K562 (cell line): ENCODE data around the gene CHML. TPM values are rescaled to one million over a fixed set of nuclear protein-coding genes. Genes with fewer than 3 reads are reported as not detected.

Source experiments
- BRCA1 ChIP-seq, 2 experiments: fragments of 450-650 bp in 1 of 2; sonication (generic) in 1 of 2; formaldehyde crosslinking in 1 of 2; IDR thresholded peaks; 2 replicates each; pipeline versions ENCODE4 v1.5.0 to v1.6.1; 2017 to 2020; ENCODE audit warnings: mild to moderate bottlenecking in 1 of 2, missing genetic modification reagents in 1 of 2
- MCM2 ChIP-seq: fragments of 450-650 bp; IDR thresholded peaks from 2 replicates; pipeline ENCODE4 v1.6.1; 2017; ENCODE audit warnings: low read depth, mild to moderate bottlenecking
- NFXL1 ChIP-seq: fragments of 450-650 bp; formaldehyde crosslinking; IDR thresholded peaks from 2 replicates; pipeline ENCODE4 v1.4.0; 2021; ENCODE audit warnings: mild to moderate bottlenecking
- XRCC5 ChIP-seq: fragments of 200-400 bp; formaldehyde crosslinking; IDR thresholded peaks from 2 replicates; pipeline ENCODE4 v1.6.1; 2017; ENCODE audit warnings: low read depth, mild to moderate bottlenecking, low read length
- ZNF764 ChIP-seq: fragments of 250-450 bp; sonication (Bioruptor Pico); IDR thresholded peaks from 2 replicates; pipeline ENCODE4 v1.4.0; 2020; ENCODE audit warnings: low read depth, mild to moderate bottlenecking, moderate library complexity
- polyA plus RNA-seq, 8 experiments: library from polyadenylated mRNA; depleted of rRNA in 4 of 8; stranded (reverse) in 5 of 8; unstranded in 3 of 8; fragments of >200 nt; fragmentation: Nextera tagmentation in 2 of 8; fragmentation: Illumina TruSeq in 1 of 8; extraction: Ambion mirVana in 2 of 8; extraction: Trizol in 1 of 8; gene quantifications; 2 replicates each; pipeline versions ENCODE4 v1.2.1 to v1.2.3, GENCODE V29; 2011 to 2014; ENCODE audit warnings: inconsistent platforms in 1 of 8, missing spikeins in 1 of 8
- total RNA-seq, 7 experiments: library from RNA; depleted of rRNA in 6 of 7; stranded (reverse); fragments of >200 nt in 6 of 7; fragmentation: Illumina TruSeq in 2 of 7; extraction: Trizol in 2 of 7; gene quantifications; 2 replicates each; pipeline versions ENCODE4 v1.2.1 to v1.2.3, GENCODE V29; 2011 to 2021; ENCODE audit warnings: low replicate concordance in 1 of 7
- TF ChIP-seq, protein P1 (sequence below), 2 experiments: fragments of 450-650 bp in 1 of 2; sonication (generic) in 1 of 2; formaldehyde crosslinking in 1 of 2; IDR thresholded peaks in 1 of 2; conservative IDR thresholded peaks in 1 of 2; 2 replicates each; pipeline versions ENCODE4 v1.6.1 to v1.8.1; 2016 to 2023; ENCODE audit warnings: mild to moderate bottlenecking in 2 of 2, moderate library complexity in 2 of 2, inconsistent platforms in 1 of 2, missing genetic modification reagents in 1 of 2
- TF ChIP-seq, protein P2 (sequence below): sonication (generic); formaldehyde crosslinking; IDR thresholded peaks from 2 replicates; pipeline ENCODE4 v1.8.0; 2022; ENCODE audit warnings: mild to moderate bottlenecking, missing genetic modification reagents
- TF ChIP-seq, protein P3 (sequence below): fragments of 450-650 bp; formaldehyde crosslinking; IDR thresholded peaks from 2 replicates; pipeline ENCODE4 v1.4.0; 2020; ENCODE audit warnings: mild to moderate bottlenecking, moderate library complexity
- TF ChIP-seq, protein P4 (sequence below): sonication (generic); formaldehyde crosslinking; IDR thresholded peaks from 2 replicates; pipeline ENCODE4 v1.8.0; 2023; ENCODE audit warnings: missing genetic modification reagents, mild to moderate bottlenecking, borderline replicate concordance

CHML gene
- total and polyA plus RNA-seq, 9 of the 15 experiments (the other 6 are each of a cell fraction or from before 2014, with no cell fraction given): 13.0 to 88.3 (median 62.8) TPM

DNA sequence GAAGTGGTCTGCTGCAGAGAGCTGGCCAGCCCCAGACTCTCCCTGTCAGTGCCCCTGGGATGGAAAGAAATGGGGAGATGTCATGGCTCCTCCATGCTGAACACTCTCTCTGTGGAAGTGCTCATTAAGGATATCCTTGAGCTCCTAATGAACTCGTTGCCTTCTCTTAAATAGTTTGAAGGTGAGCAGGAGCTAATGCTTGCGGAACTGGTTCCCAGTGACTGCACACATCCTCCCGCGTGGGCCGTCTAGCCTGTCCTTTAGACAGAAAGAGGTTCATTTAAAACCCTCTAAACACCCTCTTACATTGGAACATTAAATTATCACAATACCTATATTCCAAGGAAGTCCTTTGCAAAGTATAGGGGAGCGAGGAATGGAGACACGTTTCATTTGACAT lies 6.0 kb upstream of the CHML start (continued):
- TF ChIP-seq, protein P1, sequence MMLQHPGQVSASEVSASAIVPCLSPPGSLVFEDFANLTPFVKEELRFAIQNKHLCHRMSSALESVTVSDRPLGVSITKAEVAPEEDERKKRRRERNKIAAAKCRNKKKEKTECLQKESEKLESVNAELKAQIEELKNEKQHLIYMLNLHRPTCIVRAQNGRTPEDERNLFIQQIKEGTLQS (IDR thresholded peaks at IDR 0.05): no peak
- TF ChIP-seq, protein P1 (CRISPR knock-in tag; conservative IDR thresholded peaks at IDR 0.05): no peak
- TF ChIP-seq NFXL1 (CRISPR knock-in tag) (no peak), ZNF764 (CRISPR knock-in tag) (no peak), XRCC5 (no peak), BRCA1 (IDR thresholded peaks at IDR 0.05) (no peak), BRCA1 (CRISPR knock-in tag; IDR thresholded peaks at IDR 0.05) (no peak), MCM2 (no peak)
- TF ChIP-seq, protein P2, sequence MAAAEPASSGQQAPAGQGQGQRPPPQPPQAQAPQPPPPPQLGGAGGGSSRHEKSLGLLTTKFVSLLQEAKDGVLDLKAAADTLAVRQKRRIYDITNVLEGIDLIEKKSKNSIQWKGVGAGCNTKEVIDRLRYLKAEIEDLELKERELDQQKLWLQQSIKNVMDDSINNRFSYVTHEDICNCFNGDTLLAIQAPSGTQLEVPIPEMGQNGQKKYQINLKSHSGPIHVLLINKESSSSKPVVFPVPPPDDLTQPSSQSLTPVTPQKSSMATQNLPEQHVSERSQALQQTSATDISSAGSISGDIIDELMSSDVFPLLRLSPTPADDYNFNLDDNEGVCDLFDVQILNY (CRISPR knock-in tag): no peak
- TF ChIP-seq, protein P3, sequence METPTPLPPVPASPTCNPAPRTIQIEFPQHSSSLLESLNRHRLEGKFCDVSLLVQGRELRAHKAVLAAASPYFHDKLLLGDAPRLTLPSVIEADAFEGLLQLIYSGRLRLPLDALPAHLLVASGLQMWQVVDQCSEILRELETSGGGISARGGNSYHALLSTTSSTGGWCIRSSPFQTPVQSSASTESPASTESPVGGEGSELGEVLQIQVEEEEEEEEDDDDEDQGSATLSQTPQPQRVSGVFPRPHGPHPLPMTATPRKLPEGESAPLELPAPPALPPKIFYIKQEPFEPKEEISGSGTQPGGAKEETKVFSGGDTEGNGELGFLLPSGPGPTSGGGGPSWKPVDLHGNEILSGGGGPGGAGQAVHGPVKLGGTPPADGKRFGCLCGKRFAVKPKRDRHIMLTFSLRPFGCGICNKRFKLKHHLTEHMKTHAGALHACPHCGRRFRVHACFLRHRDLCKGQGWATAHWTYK (CRISPR knock-in tag): no peak
- TF ChIP-seq, protein P4, sequence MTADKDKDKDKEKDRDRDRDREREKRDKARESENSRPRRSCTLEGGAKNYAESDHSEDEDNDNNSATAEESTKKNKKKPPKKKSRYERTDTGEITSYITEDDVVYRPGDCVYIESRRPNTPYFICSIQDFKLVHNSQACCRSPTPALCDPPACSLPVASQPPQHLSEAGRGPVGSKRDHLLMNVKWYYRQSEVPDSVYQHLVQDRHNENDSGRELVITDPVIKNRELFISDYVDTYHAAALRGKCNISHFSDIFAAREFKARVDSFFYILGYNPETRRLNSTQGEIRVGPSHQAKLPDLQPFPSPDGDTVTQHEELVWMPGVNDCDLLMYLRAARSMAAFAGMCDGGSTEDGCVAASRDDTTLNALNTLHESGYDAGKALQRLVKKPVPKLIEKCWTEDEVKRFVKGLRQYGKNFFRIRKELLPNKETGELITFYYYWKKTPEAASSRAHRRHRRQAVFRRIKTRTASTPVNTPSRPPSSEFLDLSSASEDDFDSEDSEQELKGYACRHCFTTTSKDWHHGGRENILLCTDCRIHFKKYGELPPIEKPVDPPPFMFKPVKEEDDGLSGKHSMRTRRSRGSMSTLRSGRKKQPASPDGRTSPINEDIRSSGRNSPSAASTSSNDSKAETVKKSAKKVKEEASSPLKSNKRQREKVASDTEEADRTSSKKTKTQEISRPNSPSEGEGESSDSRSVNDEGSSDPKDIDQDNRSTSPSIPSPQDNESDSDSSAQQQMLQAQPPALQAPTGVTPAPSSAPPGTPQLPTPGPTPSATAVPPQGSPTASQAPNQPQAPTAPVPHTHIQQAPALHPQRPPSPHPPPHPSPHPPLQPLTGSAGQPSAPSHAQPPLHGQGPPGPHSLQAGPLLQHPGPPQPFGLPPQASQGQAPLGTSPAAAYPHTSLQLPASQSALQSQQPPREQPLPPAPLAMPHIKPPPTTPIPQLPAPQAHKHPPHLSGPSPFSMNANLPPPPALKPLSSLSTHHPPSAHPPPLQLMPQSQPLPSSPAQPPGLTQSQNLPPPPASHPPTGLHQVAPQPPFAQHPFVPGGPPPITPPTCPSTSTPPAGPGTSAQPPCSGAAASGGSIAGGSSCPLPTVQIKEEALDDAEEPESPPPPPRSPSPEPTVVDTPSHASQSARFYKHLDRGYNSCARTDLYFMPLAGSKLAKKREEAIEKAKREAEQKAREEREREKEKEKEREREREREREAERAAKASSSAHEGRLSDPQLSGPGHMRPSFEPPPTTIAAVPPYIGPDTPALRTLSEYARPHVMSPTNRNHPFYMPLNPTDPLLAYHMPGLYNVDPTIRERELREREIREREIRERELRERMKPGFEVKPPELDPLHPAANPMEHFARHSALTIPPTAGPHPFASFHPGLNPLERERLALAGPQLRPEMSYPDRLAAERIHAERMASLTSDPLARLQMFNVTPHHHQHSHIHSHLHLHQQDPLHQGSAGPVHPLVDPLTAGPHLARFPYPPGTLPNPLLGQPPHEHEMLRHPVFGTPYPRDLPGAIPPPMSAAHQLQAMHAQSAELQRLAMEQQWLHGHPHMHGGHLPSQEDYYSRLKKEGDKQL: no peak
